IMR-90 (cell line): ENCODE data around the gene TIMP1. TPM values are rescaled to one million over a fixed set of nuclear protein-coding genes. Genes with fewer than 3 reads are reported as not detected.

Experiments used
- ATAC-seq: fragments of 200-7000 bp; cut with Tn5 transposase; 2 replicates; pipeline ENCODE4 v1.9.1; 2020; ENCODE audit warnings: low read depth, mild to moderate bottlenecking, moderate library complexity
- BruUV-seq: library from RNA; stranded (reverse); fragments of 400-500 nt; replicated peaks from 2 replicates; lab custom pipeline; 2021; lab: Mats Ljungman, UMichigan
- CTCF ChIA-PET: fragments of 300-600 bp; formaldehyde crosslinking; extraction: SDS; loops from one replicate; lab custom pipeline; 2021; ENCODE audit warnings: antibody characterized with exemption; lab: Yijun Ruan, JAX
- POLR2A ChIA-PET: fragments of 300-600 bp; sonication (Branson Sonifier 250); formaldehyde crosslinking; loops from one replicate; lab custom pipeline; 2022; ENCODE audit warnings: antibody characterized with exemption; ENCODE audit not compliant: unreplicated experiment; lab: Charles Lee
- DNase-seq: peaks from one replicate; pipeline ENCODE4 v3.0.0; 2013
- H2AFZ ChIP-seq: replicated peaks from 2 replicates; pipeline ENCODE3; 2013; ENCODE audit warnings: low read length, mild to moderate bottlenecking; ENCODE audit not compliant: poor library complexity
- H2AK5ac ChIP-seq: 2 replicates; pipeline ENCODE4 v1.6.1; 2013; ENCODE audit warnings: low read depth, low read length, inconsistent platforms
- H2AK9ac ChIP-seq: replicated peaks from 2 replicates; pipeline ENCODE3; 2013; ENCODE audit warnings: mild to moderate bottlenecking, low read depth, low read length, moderate library complexity; ENCODE audit not compliant: poor library complexity
- H2BK120ac ChIP-seq: 2 replicates; pipeline ENCODE4 v1.6.1; 2013; ENCODE audit warnings: low read depth, low read length, inconsistent platforms
- H2BK15ac ChIP-seq: 3 replicates; pipeline ENCODE4 v1.6.1; 2013; ENCODE audit warnings: low read depth, low read length, inconsistent platforms
- H2BK20ac ChIP-seq: 2 replicates; pipeline ENCODE4 v1.6.1; 2013; ENCODE audit warnings: low read depth, mild to moderate bottlenecking, inconsistent platforms, low read length, moderate library complexity
- H2BK5ac ChIP-seq: 2 replicates; pipeline ENCODE4 v1.6.1; 2013; ENCODE audit warnings: mild to moderate bottlenecking, low read depth, low read length, inconsistent platforms; ENCODE audit not compliant: poor library complexity, severe bottlenecking
- H3K14ac ChIP-seq: replicated peaks from 2 replicates; pipeline ENCODE4 v1.6.1; 2013; ENCODE audit warnings: low read depth, low read length, inconsistent platforms
- H3K18ac ChIP-seq: 2 replicates; pipeline ENCODE4 v1.6.1; 2013; ENCODE audit warnings: low read depth, low read length, control low read depth
- H3K23ac ChIP-seq: 2 replicates; pipeline ENCODE4 v1.6.1; 2013; ENCODE audit warnings: low read depth, low read length, inconsistent platforms
- H3K27ac ChIP-seq: 2 replicates; pipeline ENCODE4 v1.5.1; 2013; ENCODE audit warnings: mild to moderate bottlenecking, control low read depth, low read length; ENCODE audit not compliant: insufficient read depth
- H3K27me3 ChIP-seq: 2 replicates; pipeline ENCODE4 v1.6.1; 2013; ENCODE audit warnings: low read length; ENCODE audit not compliant: control insufficient read depth, insufficient read depth
- H3K36me3 ChIP-seq: 2 replicates; pipeline ENCODE4 v1.6.1; 2013; ENCODE audit warnings: low read length, mixed read lengths; ENCODE audit not compliant: control insufficient read depth, insufficient read depth
- H3K4ac ChIP-seq: 2 replicates; pipeline ENCODE4 v1.6.1; 2013; ENCODE audit warnings: low read depth, low read length, inconsistent platforms
- H3K4me1 ChIP-seq: 2 replicates; pipeline ENCODE4 v1.6.1; 2013; ENCODE audit warnings: low read length, mixed read lengths; ENCODE audit not compliant: control insufficient read depth, insufficient read depth
- H3K4me2 ChIP-seq: 2 replicates; pipeline ENCODE4 v1.6.1; 2013; ENCODE audit warnings: low read depth, mild to moderate bottlenecking, control low read depth, low read length, moderate library complexity
- H3K4me3 ChIP-seq: 2 replicates; pipeline ENCODE4 v1.5.1; 2013; ENCODE audit warnings: low read depth, mild to moderate bottlenecking, control low read depth, low read length, moderate library complexity; ENCODE audit not compliant: insufficient read depth
- H3K56ac ChIP-seq: 2 replicates; pipeline ENCODE4 v1.6.1; 2013; ENCODE audit warnings: low read length, inconsistent platforms; ENCODE audit not compliant: insufficient read depth; ENCODE audit errors: extremely low read depth
- H3K79me1 ChIP-seq, 2 experiments: 2 replicates each; pipeline ENCODE4 v1.6.1; 2013; ENCODE audit warnings: low read length in 2 of 2, inconsistent platforms in 1 of 2, low read depth in 1 of 2
- H3K9ac ChIP-seq: 2 replicates; pipeline ENCODE4 v1.6.1; 2013; ENCODE audit warnings: low read depth, low read length, control low read depth
- H3K9me1 ChIP-seq: 2 replicates; pipeline ENCODE4 v1.6.1; 2013; ENCODE audit warnings: low read length, inconsistent platforms; ENCODE audit not compliant: insufficient read depth
- H3K9me3 ChIP-seq: 2 replicates; pipeline ENCODE4 v1.6.1; 2013; ENCODE audit warnings: low read length; ENCODE audit not compliant: control insufficient read depth, insufficient read depth
- H4K20me1 ChIP-seq: 2 replicates; pipeline ENCODE4 v1.6.1; 2013; ENCODE audit warnings: low read length, inconsistent platforms; ENCODE audit not compliant: insufficient read depth
- H4K5ac ChIP-seq: 2 replicates; pipeline ENCODE4 v1.6.1; 2013; ENCODE audit warnings: mild to moderate bottlenecking, low read depth, low read length, control low read depth
- H4K8ac ChIP-seq, 2 experiments: 2 replicates each; pipeline ENCODE4 v1.6.1; 2013; ENCODE audit warnings: low read depth in 2 of 2, low read length in 2 of 2, control low read depth in 1 of 2, inconsistent platforms in 1 of 2
- H4K91ac ChIP-seq: 2 replicates; pipeline ENCODE4 v1.6.1; 2013; ENCODE audit warnings: low read depth, low read length, inconsistent platforms; ENCODE audit not compliant: insufficient read depth
- CEBPB ChIP-seq: IDR thresholded peaks from 2 replicates; pipeline ENCODE4 v1.6.1; 2012; ENCODE audit warnings: low read depth, low read length, improper control_type of control experiment
- CTCF ChIP-seq: conservative IDR thresholded peaks from 2 replicates; pipeline ENCODE4 v1.5.1; 2012; ENCODE audit warnings: mild to moderate bottlenecking, low read depth, low read length, improper control_type of control experiment
- ELK1 ChIP-seq: fragments of 150-350 bp; IDR thresholded peaks from 2 replicates; pipeline ENCODE4 v1.6.1; 2016; ENCODE audit warnings: low read depth, mild to moderate bottlenecking, low read length, moderate library complexity, borderline replicate concordance
- FOS ChIP-seq: fragments of 150-350 bp; IDR thresholded peaks from 2 replicates; pipeline ENCODE4 v1.6.1; 2016; ENCODE audit warnings: low read depth, low read length
- MAFK ChIP-seq: IDR thresholded peaks from 2 replicates; pipeline ENCODE4 v1.6.1; 2012; ENCODE audit warnings: low read depth, low read length, improper control_type of control experiment
- POLR2A ChIP-seq: IDR thresholded peaks from 2 replicates; pipeline ENCODE4 v1.6.1; 2012; ENCODE audit warnings: mild to moderate bottlenecking, low read depth, low read length
- RAD21 ChIP-seq: IDR thresholded peaks from 2 replicates; pipeline ENCODE4 v1.6.1; 2012; ENCODE audit warnings: low read length, improper control_type of control experiment
- SMC3 ChIP-seq: fragments of 150-350 bp; IDR thresholded peaks from 2 replicates; pipeline ENCODE4 v1.6.1; 2016; ENCODE audit warnings: low read depth, mild to moderate bottlenecking, antibody characterized with exemption, low read length, moderate library complexity
- WGBS, 2 experiments: methylation state at CpG; one replicate each; pipeline versions ENCODE4 v1.1.5 to v1.1.7; 2013; ENCODE audit warnings: missing lambda C conversion rate in 2 of 2; ENCODE audit not compliant: insufficient read length in 1 of 2; ENCODE audit errors: extremely low coverage in 2 of 2; 5-methylcytosine and 5-hydroxymethylcytosine counted together
- dilution Hi-C: fragments of 300-500 bp; cut with HindIII; formaldehyde crosslinking; loops from one replicate; pipeline ENCODE4 v1.14.3; 2018; ENCODE audit warnings: low sequenced_read_pairs; ENCODE audit not compliant: unreplicated experiment
- in situ Hi-C: fragments of 300-500 bp; cut with MboI; formaldehyde crosslinking; loops from 3 replicates; pipeline ENCODE4 v1.14.3; 2019; ENCODE audit warnings: low sequenced_read_pairs, inconsistent platforms, mixed read lengths
- intact Hi-C: fragments of 100-400 bp; cut with micrococcal nuclease; formaldehyde crosslinking; loops from 2 replicates; pipeline ENCODE4 v1.10.0; 2022
- polyA plus RNA-seq, 3 experiments: library from polyadenylated mRNA; depleted of rRNA; stranded (reverse); fragments of >200 nt; gene quantifications; 2 replicates each; pipeline ENCODE4 v1.2.3, GENCODE V29; 2012; ENCODE audit warnings: low replicate concordance in 1 of 3
- total RNA-seq: library from RNA; depleted of rRNA; stranded (reverse); fragments of >200 nt; gene quantifications from 2 replicates; pipeline ENCODE4 v1.2.3, GENCODE V29; 2012

The TIMP1 gene
- total and polyA plus RNA-seq, 2 of the 4 experiments (the other 2 are of a cell fraction): 512 to 3,078 TPM

- dilution Hi-C loops: no loop called here
These were observed 29.3 kb downstream of the TIMP1 start for GRCh38 chrX:47611489-47611888.

More at GRCh38 chrX:47611489-47611888, 29.3 kb downstream of the TIMP1 start:
- no peak overlapping the region for H2BK20ac ChIP-seq
- H4K8ac ChIP-seq: no peak overlapping the region
- H2BK15ac ChIP-seq: no peak overlapping the region
- ATAC-seq (no peak), DNase-seq (no peak)
- ChIA-PET POLR2A (no interaction called here), CTCF (no interaction called here)
- H3K4me3 ChIP-seq: no peak overlapping the region
- no peak overlapping the region for H2AK9ac ChIP-seq
- no peak overlapping the region for H3K4me2 ChIP-seq
- H3K56ac ChIP-seq: no peak overlapping the region
- no peak overlapping the region for H3K9ac ChIP-seq
- no peaks in the 10 kb centered on the region for H3K4me1 ChIP-seq
- H3K79me1 ChIP-seq: no peaks in the 10 kb centered on the region
- no peaks in the 10 kb centered on the region for H3K9me1 ChIP-seq
- H2AK5ac ChIP-seq: no peak overlapping the region
- H3K4ac ChIP-seq: no peak overlapping the region
- H3K27ac ChIP-seq: no peak overlapping the region
- H3K18ac ChIP-seq: no peak overlapping the region
- intact Hi-C loops (no loop called here), in situ Hi-C loops (no loop called here)
- no peaks in the 10 kb centered on the region for H3K36me3 ChIP-seq
- peaks cover 3% of the 10 kb centered on the region for H4K20me1 ChIP-seq
- no peak overlapping the region for H3K23ac ChIP-seq
- H2BK5ac ChIP-seq: no peak overlapping the region
- H2BK120ac ChIP-seq: no peak overlapping the region
- BruUV-seq: no TSS peak
- H3K9me3 ChIP-seq: no peaks in the 10 kb centered on the region
- WGBS, 2 experiments: no CpG with 5 or more reads among the region's 2 CpGs
- no peak for TF ChIP-seq CTCF
- no peak for TF ChIP-seq MAFK
- TF ChIP-seq ELK1: no peak
- no peak for TF ChIP-seq POLR2A
- no peak for TF ChIP-seq SMC3
- TF ChIP-seq RAD21: no peak
- no peak for TF ChIP-seq FOS
- peak; percentile 61; the same call in 1 of the 2 replicates for TF ChIP-seq CEBPB
- H4K91ac ChIP-seq: no peak overlapping the region
- H3K14ac ChIP-seq: no peak overlapping the region
- no peak overlapping the region for H4K5ac ChIP-seq
- H2AFZ ChIP-seq: no peak overlapping the region
- H3K27me3 ChIP-seq: peaks cover 5% of the 10 kb centered on the region; the same call in 1 of the 2 replicates
